ENCODE data around the gene GJB1. TPM values are rescaled to one million over a fixed set of nuclear protein-coding genes. Genes with fewer than 3 reads are reported as not detected.
"Not testable (repeated sequence)": the region's sequence is repeated elsewhere in the genome, so short reads cannot be mapped to it uniquely, and the experiment has no call there.

GJB1 gene
- total RNA-seq, 2 donors from 2014 or later, result 67.9 to 72.6 TPM

DNA sequence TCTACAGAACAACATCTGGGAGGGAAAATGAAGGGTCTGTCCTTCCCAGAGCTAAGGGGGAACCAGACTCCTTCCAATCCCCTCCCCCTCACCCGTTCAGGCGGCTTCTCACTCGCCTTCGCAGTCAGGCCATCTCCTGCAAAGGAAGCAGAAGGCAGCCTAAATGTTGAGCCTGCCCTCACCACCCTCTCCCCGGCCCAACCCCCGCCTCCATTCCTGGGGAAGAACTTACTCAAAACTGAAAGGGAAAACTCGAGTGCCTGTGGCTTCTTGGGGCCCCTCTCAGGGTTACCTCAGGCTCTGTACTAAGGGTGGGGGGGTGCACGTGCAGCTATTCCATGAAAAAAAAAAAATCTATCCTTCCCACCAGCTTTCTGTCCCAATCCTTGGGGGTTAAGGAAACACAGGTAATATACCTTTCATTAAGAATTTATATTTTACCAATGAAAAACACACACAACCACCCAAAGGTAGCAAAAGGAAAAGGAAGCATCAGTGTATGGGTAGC, 28.5 kb downstream of the GJB1 start:
- intact Hi-C loops (cut with DNase I, micrococcal nuclease), result no loop called here
- DNase-seq (no peak), ATAC-seq (no peak)

DNA sequence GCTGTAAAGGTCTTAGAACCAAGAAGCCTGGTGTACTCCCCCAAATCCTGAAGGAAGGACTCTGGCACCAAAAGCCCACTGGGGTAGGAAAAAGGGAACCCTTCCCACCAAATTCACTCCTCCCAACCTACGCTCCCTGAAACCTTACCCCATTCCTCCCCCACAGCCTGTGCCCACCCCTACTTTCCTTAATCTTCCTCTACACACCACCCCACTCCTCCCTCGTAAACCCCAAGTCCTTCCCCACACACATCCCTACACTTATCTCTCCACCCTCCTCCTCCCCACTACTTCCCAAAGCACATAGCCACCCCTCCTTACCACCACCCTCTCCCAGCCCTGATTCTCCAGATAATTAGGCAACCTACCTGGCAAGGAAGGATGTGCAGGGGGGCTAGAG, 29.2 kb downstream of the GJB1 start:
- intact Hi-C loops (cut with DNase I, micrococcal nuclease), result no loop called here
- no peak for ATAC-seq
- DNase-seq, result no peak

- intact Hi-C loops (cut with DNase I, micrococcal nuclease), result no loop called here
- DNase-seq (peak in 1 of 2 donors; percentile 25), ATAC-seq (no peak)
These were observed 30.4 kb downstream of the GJB1 start for GRCh38 chrX:71253253-71254091.

DNA sequence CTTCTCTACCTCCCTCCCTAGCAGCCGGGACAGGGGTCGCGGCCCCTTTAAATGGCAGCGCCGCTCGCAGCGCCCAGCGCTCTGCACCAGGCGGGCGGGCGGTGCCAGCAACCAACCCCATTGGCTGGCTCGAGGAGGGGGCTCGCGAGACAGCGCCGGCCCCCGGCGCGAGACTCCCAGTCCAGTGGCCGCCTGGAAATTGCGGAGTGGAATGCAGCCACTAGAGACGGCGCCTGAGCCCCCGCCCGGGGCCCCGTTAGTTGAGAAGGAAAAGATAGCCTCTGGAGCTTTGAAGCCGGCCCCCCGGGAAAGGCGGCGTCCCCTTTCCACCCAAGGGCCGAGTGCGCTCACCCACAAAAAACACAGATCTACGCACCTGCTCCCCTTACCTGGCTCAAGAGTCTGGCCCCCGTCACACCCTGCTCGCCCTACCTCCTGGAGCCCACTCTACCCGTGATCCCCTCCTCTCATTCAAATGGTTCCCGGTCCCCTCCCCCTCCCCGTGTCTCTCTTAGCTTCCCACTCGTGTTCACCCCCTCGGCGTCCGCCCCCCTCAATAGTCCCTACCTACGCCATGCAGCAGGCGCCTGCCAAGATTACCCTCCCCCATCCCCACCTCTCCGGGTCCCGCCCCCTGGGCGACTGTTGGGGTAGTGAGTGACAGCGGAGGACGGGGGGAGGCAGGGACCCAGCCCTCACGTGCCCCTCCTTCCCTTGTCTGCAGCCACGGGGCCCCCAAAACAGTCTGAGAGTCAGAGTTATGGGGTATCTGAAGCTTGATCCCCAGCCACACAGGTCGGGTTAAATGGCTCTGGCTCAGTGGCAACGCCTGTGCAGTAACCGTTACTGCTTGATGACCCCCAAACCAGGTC, 31.3 kb downstream of the GJB1 start, which contains the start of gene ZMYM3:
Gene ZMYM3, minus strand, starts transcription at position 49 of the 872 bp plus-strand sequence. CDS start 885 bp downstream, outside the sequence.
- ATAC-seq (peak; percentile 94), DNase-seq (peak; percentile 85 to 86)
- intact Hi-C loops (cut with DNase I, micrococcal nuclease), result no loop called here

GRCh38 chrX:71256051-71256450, 33.0 kb downstream of the GJB1 start:
- intact Hi-C loops (cut with DNase I, micrococcal nuclease), result no loop called here
- no peak for ATAC-seq
- DNase-seq, result no peak

DNA sequence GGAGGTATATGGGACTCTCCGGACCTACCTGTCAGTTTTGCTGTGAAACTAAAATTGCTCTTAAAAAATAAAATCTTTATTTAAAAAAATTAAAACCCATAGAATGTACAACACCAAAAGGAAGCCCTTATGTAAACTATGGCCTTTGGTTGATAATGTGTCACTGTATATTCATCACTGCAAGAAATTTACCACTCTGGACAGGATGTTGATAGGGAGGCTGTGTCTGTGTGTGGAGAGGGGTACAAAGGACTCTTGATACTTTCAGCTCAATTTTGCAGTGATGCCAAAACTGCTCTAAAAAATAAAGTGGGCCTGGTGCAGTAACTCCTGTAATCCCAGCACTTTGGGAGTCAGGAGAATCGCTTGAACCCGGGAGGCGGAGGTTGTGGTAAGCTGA, 33.8 kb downstream of the GJB1 start:
- ATAC-seq (no peak), DNase-seq (no peak)
- intact Hi-C loops (cut with DNase I, micrococcal nuclease), result no loop called here

DNA sequence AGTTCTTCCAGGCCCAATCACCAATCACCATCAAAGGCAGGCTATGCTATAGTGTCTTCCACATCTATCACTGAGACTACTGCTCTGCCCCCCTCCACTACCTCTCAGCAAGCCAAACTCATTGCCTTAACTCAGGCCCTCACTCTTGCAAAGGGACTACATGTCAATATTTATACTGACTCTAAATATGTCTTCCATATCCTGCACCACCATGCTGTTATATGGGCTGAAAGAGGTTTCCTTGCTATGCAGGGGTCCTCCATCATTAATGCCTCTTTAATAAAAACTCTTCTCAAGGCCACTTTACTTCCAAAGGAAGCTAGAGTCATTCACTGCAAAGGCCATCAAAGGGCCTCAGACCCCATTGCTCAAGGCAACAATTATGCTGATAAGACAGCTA, 45.6 kb downstream of the GJB1 start:
- intact Hi-C loops (cut with DNase I, micrococcal nuclease); ATAC-seq; DNase-seq: not testable (repeated sequence)

- no peak for DNase-seq
- ATAC-seq, result no peak
- intact Hi-C loops (cut with DNase I, micrococcal nuclease), result no loop called here
These were observed 46.9 kb downstream of the GJB1 start for GRCh38 chrX:71269801-71270395.

DNA sequence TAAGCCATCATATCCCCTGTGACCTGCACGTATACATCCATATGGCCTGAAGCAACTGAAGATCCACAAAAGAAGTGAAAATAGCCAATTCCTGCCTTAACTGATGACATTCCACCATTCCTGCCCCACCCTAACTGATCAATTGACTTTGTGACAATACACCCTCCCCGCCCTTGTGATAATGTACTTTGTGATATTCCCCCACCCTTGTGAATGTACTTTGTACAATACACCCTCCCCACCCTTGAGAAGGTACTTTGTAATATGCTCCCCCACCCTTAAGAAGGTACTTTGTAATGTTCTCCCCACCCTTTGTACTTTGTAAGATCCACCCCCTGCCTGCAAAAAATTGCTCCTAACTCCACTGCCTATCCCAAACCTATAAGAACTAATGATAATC, 49.3 kb downstream of the GJB1 start:
- DNase-seq; ATAC-seq; intact Hi-C loops (cut with DNase I, micrococcal nuclease): not testable (repeated sequence)

Other genes starting within 250 kb of the GJB1 start
- gene SNX12, start 154.9 kb upstream of the GJB1 start, total RNA-seq, result 10 to 100 TPM; 63.4 to 76.1 TPM
- 10 to 100 TPM; 32.5 to 54.2 TPM for gene FOXO4, start 127.4 kb upstream of the GJB1 start, total RNA-seq
- gene CXorf65, start 116.5 kb upstream of the GJB1 start, total RNA-seq, result not detected
- gene IL2RG, start 111.6 kb upstream of the GJB1 start, total RNA-seq, result 10 to 100 TPM; 47.7 to 98.7 TPM
- 10 to 100 TPM; 35.4 to 37.9 TPM for gene MED12, start 104.6 kb upstream of the GJB1 start, total RNA-seq
- gene NLGN3, start 78.4 kb upstream of the GJB1 start, total RNA-seq, result 1 to 10 TPM in 1 of 2 donors, under 1 TPM in 1; 0.67 to 1.1 TPM
- gene ZMYM3, start 30.9 kb downstream of the GJB1 start, total RNA-seq, result 10 to 100 TPM; 15.9 to 17.0 TPM
- gene NONO, start 60.4 kb downstream of the GJB1 start, total RNA-seq, result 100 to 1,000 TPM; 158 to 183 TPM
- 1 to 10 TPM in 1 of 2 donors, under 1 TPM in 1; 0.61 to 1.9 TPM for gene ITGB1BP2, start 78.5 kb downstream of the GJB1 start, total RNA-seq
- 10 to 100 TPM; 25.2 to 31.6 TPM for gene TAF1, start 143.1 kb downstream of the GJB1 start, total RNA-seq